HepG2 (cell line): ENCODE measurements around the gene ITLN1. TPM values are rescaled to one million over a fixed set of nuclear protein-coding genes. Genes with fewer than 3 reads are reported as not detected.

Source experiments
- ATAC-seq: fragments of 200-7000 bp; cut with Tn5 transposase; 3 replicates; pipeline ENCODE4 v1.9.1; 2020; ENCODE audit warnings: mild to moderate bottlenecking, moderate library complexity
- BruUV-seq: library from RNA; stranded (reverse); fragments of 400-500 nt; replicated peaks from 2 replicates; lab custom pipeline; 2021; lab: Mats Ljungman, UMichigan
- CTCF ChIA-PET: fragments of 300-600 bp; formaldehyde crosslinking; extraction: SDS; loops from one replicate; lab custom pipeline; 2021; ENCODE audit warnings: low total read pairs, inconsistent platforms, low intra/inter-chr PET ratio; lab: Yijun Ruan, JAX
- POLR2A ChIA-PET: fragments of 350-600 bp; sonication (Branson Sonifier 250); formaldehyde crosslinking; loops from one replicate; lab custom pipeline; 2020; ENCODE audit warnings: antibody characterized with exemption, inconsistent platforms; lab: Yijun Ruan, JAX
- DNase-seq: peaks from one replicate; pipeline ENCODE4 v3.0.0-alpha.2; 2015; ENCODE audit warnings: low spot score
- FAIRE-seq: peaks from 3 replicates; lab custom pipeline; 2011; peaks lifted over from hg19 to GRCh38; lab: Jason Lieb, UNC
- H2AFZ ChIP-seq: one replicate; pipeline ENCODE4 v1.6.1; 2011; ENCODE audit warnings: low read length, inconsistent platforms
- H3K27ac ChIP-seq: fragments of 300-600 bp; 3 replicates; pipeline ENCODE4 v1.8.0; 2011; ENCODE audit warnings: mixed run types, mild to moderate bottlenecking, mixed read lengths, low read length, inconsistent platforms; ENCODE audit not compliant: insufficient read depth; ENCODE audit errors: extremely low read length
- H3K27me3 ChIP-seq, 2 experiments: fragments of 200-600 bp in 1 of 2; 2 replicates in 1 of 2; 3 replicates in 1 of 2; pipeline versions ENCODE4 v1.6.0 to v1.8.0; 2011; ENCODE audit warnings: low read length in 2 of 2, mild to moderate bottlenecking in 2 of 2, moderate library complexity in 2 of 2, inconsistent platforms in 1 of 2; ENCODE audit not compliant: insufficient read depth in 2 of 2, control insufficient read depth in 1 of 2
- H3K36me3 ChIP-seq, 2 experiments: fragments of 200-600 bp in 1 of 2; replicated peaks in 1 of 2; 2 replicates in 1 of 2; 3 replicates in 1 of 2; pipeline versions ENCODE4 v1.5.1 to v1.8.0; 2011; ENCODE audit warnings: low read length in 2 of 2, inconsistent platforms in 1 of 2; ENCODE audit not compliant: insufficient read depth in 2 of 2, control insufficient read depth in 1 of 2
- H3K4me1 ChIP-seq: 2 replicates; pipeline ENCODE4 v1.5.1; 2012; ENCODE audit warnings: low read length, inconsistent platforms; ENCODE audit not compliant: insufficient read depth
- H3K4me2 ChIP-seq: 2 replicates; pipeline ENCODE4 v1.6.0; 2011; ENCODE audit warnings: low read depth, low read length, inconsistent platforms
- H3K4me3 ChIP-seq, 3 experiments: fragments of 200-600 bp in 1 of 3; sonication (generic), shearing (Covaris generic) in 1 of 3; replicated peaks in 1 of 3; 2 replicates each; pipeline ENCODE4 v1.5.1; 2011 to 2016; ENCODE audit warnings: low read length in 3 of 3, inconsistent platforms in 2 of 3, low read depth in 2 of 3, mild to moderate bottlenecking in 2 of 3, control low read depth in 1 of 3, mixed read lengths in 1 of 3; ENCODE audit not compliant: insufficient read depth in 1 of 3
- H3K79me2 ChIP-seq: one replicate; pipeline ENCODE4 v1.6.1; 2011; ENCODE audit warnings: low read length, inconsistent platforms; ENCODE audit not compliant: insufficient read depth
- H3K9ac ChIP-seq: 2 replicates; pipeline ENCODE4 v1.6.0; 2011; ENCODE audit warnings: mild to moderate bottlenecking, low read depth, low read length, inconsistent platforms; ENCODE audit not compliant: insufficient read depth
- H3K9me3 ChIP-seq: 2 replicates; pipeline ENCODE4 v1.5.1; 2012; ENCODE audit warnings: mild to moderate bottlenecking, low read length
- H4K20me1 ChIP-seq: 2 replicates; pipeline ENCODE4 v1.6.0; 2011; ENCODE audit warnings: inconsistent platforms, mild to moderate bottlenecking, low read length, moderate library complexity; ENCODE audit not compliant: insufficient read depth
- CEBPZ ChIP-seq: IDR thresholded peaks from 2 replicates; pipeline ENCODE4 v1.6.1; 2012; ENCODE audit warnings: low read length, improper control_type of control experiment
- GMEB1 ChIP-seq: sonication (generic); formaldehyde crosslinking; IDR thresholded peaks from 2 replicates; pipeline ENCODE4 v1.5.1; 2020; ENCODE audit warnings: missing genetic modification reagents, mild to moderate bottlenecking, borderline replicate concordance
- HOXD1 ChIP-seq: sonication (generic); formaldehyde crosslinking; IDR thresholded peaks from 2 replicates; pipeline ENCODE4 v1.5.0; 2020; ENCODE audit warnings: missing genetic modification reagents
- MAFF ChIP-seq: IDR thresholded peaks from 2 replicates; pipeline ENCODE4 v1.6.1; 2011; ENCODE audit warnings: low read depth, low read length, improper control_type of control experiment
- MBNL3 ChIP-seq: fragments of 250-450 bp; sonication (Bioruptor Pico); conservative IDR thresholded peaks from 2 replicates; pipeline ENCODE4 v1.8.0; 2022; ENCODE audit warnings: mild to moderate bottlenecking, inconsistent platforms
- SUZ12 ChIP-seq: fragments of 150-350 bp; IDR thresholded peaks from 2 replicates; pipeline ENCODE4 v1.6.1; 2014; ENCODE audit warnings: low read depth, low read length
- THAP8 ChIP-seq: sonication (generic); formaldehyde crosslinking; IDR thresholded peaks from 2 replicates; pipeline ENCODE4 v1.5.1; 2020; ENCODE audit warnings: missing genetic modification reagents, mild to moderate bottlenecking, borderline replicate concordance
- ZNF292 ChIP-seq: sonication (generic); formaldehyde crosslinking; IDR thresholded peaks from 2 replicates; pipeline ENCODE4 v1.8.1; 2022; ENCODE audit warnings: mild to moderate bottlenecking, low read depth, missing genetic modification reagents, borderline replicate concordance
- ZNF597 ChIP-seq: sonication (generic); formaldehyde crosslinking; IDR thresholded peaks from 2 replicates; pipeline ENCODE4 v1.5.0; 2020; ENCODE audit warnings: missing genetic modification reagents
- ZNF660 ChIP-seq: sonication (generic); formaldehyde crosslinking; IDR thresholded peaks from 2 replicates; pipeline ENCODE4 v1.5.1; 2020; ENCODE audit warnings: mild to moderate bottlenecking, low read depth, missing genetic modification reagents, borderline replicate concordance
- ZNF674 ChIP-seq: sonication (generic); formaldehyde crosslinking; IDR thresholded peaks from 2 replicates; pipeline ENCODE4 v1.5.0; 2020; ENCODE audit warnings: low read depth, mild to moderate bottlenecking, missing genetic modification reagents
- WGBS: methylation state at CpG from one replicate; pipeline ENCODE4 v1.1.6; 2017; ENCODE audit warnings: low lambda C conversion rate; 5-methylcytosine and 5-hydroxymethylcytosine counted together
- in situ Hi-C: cut with HindIII; loops from 2 replicates; pipeline ENCODE4 v1.10.0; 2017; ENCODE audit warnings: low pct_unique_long_range_greater_than_20kb; ENCODE audit not compliant: extremely low pct_ligation_motif_present
- intact Hi-C: fragments of 100-400 bp; cut with micrococcal nuclease; formaldehyde crosslinking; loops from one replicate; pipeline ENCODE4 v1.10.0; 2022; ENCODE audit not compliant: unreplicated experiment
- polyA plus RNA-seq, 8 experiments: library from polyadenylated mRNA; depleted of rRNA in 3 of 8; stranded (reverse) in 7 of 8; unstranded in 1 of 8; fragments of >200 nt; fragmentation: Illumina TruSeq in 4 of 8; extraction: Trizol in 4 of 8; gene quantifications; 2 replicates each; pipeline versions ENCODE4 v1.2.1 to v1.2.3, GENCODE V29; 2011 to 2016; ENCODE audit warnings: low read depth in 4 of 8, missing spikeins in 1 of 8, mixed read lengths in 1 of 8; ENCODE audit not compliant: insufficient read depth in 1 of 8
- total RNA-seq, 5 experiments: library from RNA; depleted of rRNA; stranded (reverse); fragments of >200 nt; fragmentation: Illumina TruSeq; extraction: Trizol; gene quantifications; 2 replicates each; pipeline ENCODE4 v1.2.3, GENCODE V29; 2016; ENCODE audit warnings: low read depth in 1 of 5
- TF ChIP-seq, protein P1 (sequence below): IDR thresholded peaks from 2 replicates; pipeline ENCODE4 v1.6.1; 2018; ENCODE audit warnings: missing genetic modification reagents
- TF ChIP-seq, protein P2 (sequence below): sonication (generic); formaldehyde crosslinking; IDR thresholded peaks from 2 replicates; pipeline ENCODE4 v1.4.0; 2020; ENCODE audit warnings: mild to moderate bottlenecking, missing genetic modification reagents
- TF ChIP-seq, protein P3 (sequence below): IDR thresholded peaks from 2 replicates; pipeline ENCODE4 v1.6.1; 2016; ENCODE audit warnings: missing compliant biosample characterization, missing genetic modification reagents, borderline replicate concordance

ITLN1 gene
- total and polyA plus RNA-seq, 2 of the 13 experiments (the other 11 are each of a cell fraction or from before 2014, with no cell fraction given): not detected

- Histone ChIP-seq H3K4me2 (no peak overlapping the region), H3K79me2 (no peaks in the 10 kb centered on the region), H4K20me1 (no peaks in the 10 kb centered on the region), H3K4me3 (no peak overlapping the region), H3K9ac (no peak overlapping the region), H3K36me3 (no peaks in the 10 kb centered on the region), H2AFZ (no peak overlapping the region), H3K27me3 (no peaks in the 10 kb centered on the region; a peak in 1 of 5 replicates), H3K27ac (no peak overlapping the region), H3K4me1 (no peaks in the 10 kb centered on the region), H3K9me3 (no peaks in the 10 kb centered on the region)
- WGBS: 40% methylated on average over 3 of the region's 3 CpGs
- ATAC-seq: no peak
- DNase-seq: no peak
- ChIA-PET POLR2A (no interaction called here), CTCF (no interaction called here)
- intact Hi-C loops: no loop called here
- BruUV-seq: no TSS peak
- FAIRE-seq: no peak
- in situ Hi-C loops: loop anchor here (10.0 kb wide), 1 partner anchor 45 kb away; no protein-coding TSS in a partner anchor
- TF ChIP-seq GMEB1 (CRISPR knock-in tag) (no peak), MBNL3 (no peak), CEBPZ (no peak), ZNF292 (CRISPR knock-in tag) (no peak), ZNF660 (CRISPR knock-in tag) (no peak), ZNF597 (CRISPR knock-in tag) (no peak), THAP8 (no peak), ZNF674 (CRISPR knock-in tag) (no peak), SUZ12 (no peak), HOXD1 (no peak), MAFF (no peak)
- TF ChIP-seq, protein P1, sequence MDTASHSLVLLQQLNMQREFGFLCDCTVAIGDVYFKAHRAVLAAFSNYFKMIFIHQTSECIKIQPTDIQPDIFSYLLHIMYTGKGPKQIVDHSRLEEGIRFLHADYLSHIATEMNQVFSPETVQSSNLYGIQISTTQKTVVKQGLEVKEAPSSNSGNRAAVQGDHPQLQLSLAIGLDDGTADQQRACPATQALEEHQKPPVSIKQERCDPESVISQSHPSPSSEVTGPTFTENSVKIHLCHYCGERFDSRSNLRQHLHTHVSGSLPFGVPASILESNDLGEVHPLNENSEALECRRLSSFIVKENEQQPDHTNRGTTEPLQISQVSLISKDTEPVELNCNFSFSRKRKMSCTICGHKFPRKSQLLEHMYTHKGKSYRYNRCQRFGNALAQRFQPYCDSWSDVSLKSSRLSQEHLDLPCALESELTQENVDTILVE (CRISPR knock-in tag): no peak
- TF ChIP-seq, protein P2, sequence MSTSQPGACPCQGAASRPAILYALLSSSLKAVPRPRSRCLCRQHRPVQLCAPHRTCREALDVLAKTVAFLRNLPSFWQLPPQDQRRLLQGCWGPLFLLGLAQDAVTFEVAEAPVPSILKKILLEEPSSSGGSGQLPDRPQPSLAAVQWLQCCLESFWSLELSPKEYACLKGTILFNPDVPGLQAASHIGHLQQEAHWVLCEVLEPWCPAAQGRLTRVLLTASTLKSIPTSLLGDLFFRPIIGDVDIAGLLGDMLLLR (CRISPR knock-in tag): no peak
- TF ChIP-seq, protein P3, sequence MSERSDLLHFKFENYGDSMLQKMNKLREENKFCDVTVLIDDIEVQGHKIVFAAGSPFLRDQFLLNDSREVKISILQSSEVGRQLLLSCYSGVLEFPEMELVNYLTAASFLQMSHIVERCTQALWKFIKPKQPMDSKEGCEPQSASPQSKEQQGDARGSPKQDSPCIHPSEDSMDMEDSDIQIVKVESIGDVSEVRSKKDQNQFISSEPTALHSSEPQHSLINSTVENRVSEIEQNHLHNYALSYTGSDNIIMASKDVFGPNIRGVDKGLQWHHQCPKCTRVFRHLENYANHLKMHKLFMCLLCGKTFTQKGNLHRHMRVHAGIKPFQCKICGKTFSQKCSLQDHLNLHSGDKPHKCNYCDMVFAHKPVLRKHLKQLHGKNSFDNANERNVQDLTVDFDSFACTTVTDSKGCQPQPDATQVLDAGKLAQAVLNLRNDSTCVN (CRISPR knock-in tag): no peak
Measured at GRCh38 chr1:160880216-160880615, 4.8 kb downstream of the ITLN1 start.
